K562 (cell line): ENCODE data around the gene SUFU. TPM values are rescaled to one million over a fixed set of nuclear protein-coding genes. Genes with fewer than 3 reads are reported as not detected.

Experiments used
- CEBPG ChIP-seq, 3 experiments: fragments of 200-800 bp in 1 of 3; sonication (Bioruptor generic) in 1 of 3; sonication (generic) in 1 of 3; formaldehyde crosslinking in 1 of 3; IDR thresholded peaks in 2 of 3; conservative IDR thresholded peaks in 1 of 3; 2 replicates each; pipeline versions ENCODE4 v1.6.1 to v1.8.0; 2016 to 2022; ENCODE audit warnings: missing compliant biosample characterization in 2 of 3, missing genetic modification characterization in 2 of 3, mild to moderate bottlenecking in 1 of 3, missing genetic modification reagents in 1 of 3
- FOXJ3 ChIP-seq: sonication (generic); formaldehyde crosslinking; IDR thresholded peaks from 2 replicates; pipeline ENCODE4 v1.4.0; 2020; ENCODE audit warnings: mild to moderate bottlenecking, missing genetic modification reagents
- GABPB2 ChIP-seq: fragments of 250-450 bp; sonication (Bioruptor Pico); conservative IDR thresholded peaks from 2 replicates; pipeline ENCODE4 v1.5.1; 2021; ENCODE audit warnings: mild to moderate bottlenecking
- MAZ ChIP-seq, 2 experiments: fragments of 450-650 bp in 1 of 2; sonication (generic) in 1 of 2; formaldehyde crosslinking; IDR thresholded peaks in 1 of 2; conservative IDR thresholded peaks in 1 of 2; 2 replicates each; pipeline versions ENCODE4 v1.4.0 to v1.5.0; 2020; ENCODE audit warnings: mild to moderate bottlenecking in 1 of 2, missing genetic modification reagents in 1 of 2
- NEUROD1 ChIP-seq: fragments of 150-350 bp; IDR thresholded peaks from 2 replicates; pipeline ENCODE4 v1.6.1; 2014; ENCODE audit warnings: borderline replicate concordance, low read length, low read depth; ENCODE audit not compliant: partially characterized antibody
- NRF1 ChIP-seq, 2 experiments: fragments of 450-650 bp; IDR thresholded peaks in 1 of 2; conservative IDR thresholded peaks in 1 of 2; 2 replicates each; pipeline ENCODE4 v1.6.1; 2014; ENCODE audit warnings: mild to moderate bottlenecking in 2 of 2
- PCBP1 ChIP-seq: fragments of 200-400 bp; formaldehyde crosslinking; IDR thresholded peaks from 2 replicates; pipeline ENCODE4 v1.6.1; 2018; ENCODE audit warnings: mild to moderate bottlenecking, low read depth, low read length; ENCODE audit not compliant: poor library complexity, severe bottlenecking
- RBM15 ChIP-seq: fragments of 200-400 bp; formaldehyde crosslinking; IDR thresholded peaks from 2 replicates; pipeline ENCODE4 v1.6.1; 2018; ENCODE audit warnings: mild to moderate bottlenecking, low read length, moderate library complexity; ENCODE audit not compliant: insufficient read depth
- SMAD4 ChIP-seq: fragments of 250-450 bp; sonication (Bioruptor Pico); conservative IDR thresholded peaks from 2 replicates; pipeline ENCODE4 v1.8.0; 2021; ENCODE audit warnings: inconsistent platforms, mild to moderate bottlenecking, moderate library complexity
- SRSF3 ChIP-seq: fragments of 200-400 bp; formaldehyde crosslinking; IDR thresholded peaks from 2 replicates; pipeline ENCODE4 v1.6.1; 2016; ENCODE audit warnings: mild to moderate bottlenecking, low read length, moderate library complexity; ENCODE audit not compliant: insufficient read depth
- TCF7 ChIP-seq: sonication (generic); IDR thresholded peaks from 2 replicates; pipeline ENCODE4 v1.6.1; 2016; ENCODE audit warnings: antibody characterized with exemption, borderline replicate concordance
- XRCC4 ChIP-seq: IDR thresholded peaks from one replicate; pipeline ENCODE4 v1.6.1; 2011; ENCODE audit not compliant: insufficient read depth, insufficient read length; ENCODE audit errors: extremely low read depth
- ZNF79 ChIP-seq: fragments of 250-450 bp; sonication (Bioruptor Pico); IDR thresholded peaks from 2 replicates; pipeline ENCODE4 v1.4.0; 2020; ENCODE audit warnings: low read depth, mild to moderate bottlenecking, moderate library complexity
- polyA plus RNA-seq, 8 experiments: library from polyadenylated mRNA; depleted of rRNA in 4 of 8; stranded (reverse) in 5 of 8; unstranded in 3 of 8; fragments of >200 nt; fragmentation: Nextera tagmentation in 2 of 8; fragmentation: Illumina TruSeq in 1 of 8; extraction: Ambion mirVana in 2 of 8; extraction: Trizol in 1 of 8; gene quantifications; 2 replicates each; pipeline versions ENCODE4 v1.2.1 to v1.2.3, GENCODE V29; 2011 to 2014; ENCODE audit warnings: inconsistent platforms in 1 of 8, missing spikeins in 1 of 8
- total RNA-seq, 7 experiments: library from RNA; depleted of rRNA in 6 of 7; stranded (reverse); fragments of >200 nt in 6 of 7; fragmentation: Illumina TruSeq in 2 of 7; extraction: Trizol in 2 of 7; gene quantifications; 2 replicates each; pipeline versions ENCODE4 v1.2.1 to v1.2.3, GENCODE V29; 2011 to 2021; ENCODE audit warnings: low replicate concordance in 1 of 7
- TF ChIP-seq, protein P1 (sequence below), 2 experiments: IDR thresholded peaks in 1 of 2; conservative IDR thresholded peaks in 1 of 2; 2 replicates each; pipeline ENCODE4 v1.6.1; 2016; ENCODE audit warnings: low read depth in 2 of 2, mild to moderate bottlenecking in 1 of 2, missing compliant biosample characterization in 1 of 2, missing genetic modification characterization in 1 of 2, moderate library complexity in 1 of 2
- TF ChIP-seq, protein P2 (sequence below): sonication (generic); formaldehyde crosslinking; IDR thresholded peaks from 2 replicates; pipeline ENCODE4 v1.8.1; 2022; ENCODE audit warnings: missing genetic modification reagents
- TF ChIP-seq, protein P3 (sequence below), 3 experiments: IDR thresholded peaks in 2 of 3; conservative IDR thresholded peaks in 1 of 3; 2 replicates each; pipeline ENCODE4 v1.5.1; 2011 to 2012; ENCODE audit warnings: low read length in 3 of 3, mild to moderate bottlenecking in 3 of 3, control low read depth in 2 of 3, improper control_type of control experiment in 1 of 3, inconsistent platforms in 1 of 3, low read depth in 1 of 3, mixed read lengths in 1 of 3, moderate library complexity in 1 of 3; ENCODE audit not compliant: insufficient read depth in 2 of 3
- TF ChIP-seq, protein P4 (sequence below): sonication (generic); formaldehyde crosslinking; IDR thresholded peaks from 2 replicates; pipeline ENCODE4 v1.8.0; 2022; ENCODE audit warnings: missing genetic modification reagents, mild to moderate bottlenecking, borderline replicate concordance
- TF ChIP-seq, protein P5 (sequence below): fragments of 250-450 bp; sonication (Bioruptor Pico); IDR thresholded peaks from 2 replicates; pipeline ENCODE4 v1.8.0; 2021; ENCODE audit warnings: mild to moderate bottlenecking, moderate library complexity

SUFU gene
- total and polyA plus RNA-seq, 9 of the 15 experiments (the other 6 are each of a cell fraction or from before 2014, with no cell fraction given): 0.59 to 6.3 (median 0.82) TPM

DNA sequence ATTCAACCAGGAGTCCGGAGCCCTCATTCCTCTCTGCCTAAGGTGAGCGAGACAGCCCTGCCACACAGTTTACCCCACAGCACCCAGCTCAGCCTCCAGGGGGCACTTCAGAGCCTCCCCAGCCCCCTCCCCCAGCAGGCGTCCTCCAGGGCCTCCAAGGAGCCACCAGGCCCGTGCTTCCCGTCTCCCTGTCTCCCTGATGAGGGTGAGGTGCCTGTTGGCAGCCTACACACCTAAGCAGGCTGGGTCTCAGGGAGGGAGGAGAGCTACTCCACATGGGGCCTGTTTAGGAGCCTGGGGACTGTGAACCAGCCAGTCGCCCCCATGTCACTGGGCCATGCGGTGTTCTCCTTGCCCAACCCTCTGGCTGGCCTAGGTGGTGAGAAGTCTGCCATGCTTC lies 111.6 kb downstream of the SUFU start (continued):
- no peak for TF ChIP-seq NRF1 (conservative IDR thresholded peaks at IDR 0.05 in 1 of 2, IDR thresholded peaks at IDR 0.05 in 1 of 2)
- TF ChIP-seq NEUROD1: no peak
- 0 out of 2 replicates have a peak, but pooled peaks have one; percentile 21 for TF ChIP-seq SMAD4 (CRISPR knock-in tag)
- no peak for TF ChIP-seq PCBP1
- TF ChIP-seq, protein P1, sequence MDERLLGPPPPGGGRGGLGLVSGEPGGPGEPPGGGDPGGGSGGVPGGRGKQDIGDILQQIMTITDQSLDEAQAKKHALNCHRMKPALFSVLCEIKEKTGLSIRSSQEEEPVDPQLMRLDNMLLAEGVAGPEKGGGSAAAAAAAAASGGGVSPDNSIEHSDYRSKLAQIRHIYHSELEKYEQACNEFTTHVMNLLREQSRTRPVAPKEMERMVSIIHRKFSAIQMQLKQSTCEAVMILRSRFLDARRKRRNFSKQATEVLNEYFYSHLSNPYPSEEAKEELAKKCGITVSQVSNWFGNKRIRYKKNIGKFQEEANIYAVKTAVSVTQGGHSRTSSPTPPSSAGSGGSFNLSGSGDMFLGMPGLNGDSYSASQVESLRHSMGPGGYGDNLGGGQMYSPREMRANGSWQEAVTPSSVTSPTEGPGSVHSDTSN (CRISPR knock-in tag; IDR thresholded peaks at IDR 0.05; ENCODE audit: low read depth): no peak
- TF ChIP-seq, protein P1 (tag; conservative IDR thresholded peaks at IDR 0.05; ENCODE audit: low read depth): no peak
- TF ChIP-seq, protein P2, sequence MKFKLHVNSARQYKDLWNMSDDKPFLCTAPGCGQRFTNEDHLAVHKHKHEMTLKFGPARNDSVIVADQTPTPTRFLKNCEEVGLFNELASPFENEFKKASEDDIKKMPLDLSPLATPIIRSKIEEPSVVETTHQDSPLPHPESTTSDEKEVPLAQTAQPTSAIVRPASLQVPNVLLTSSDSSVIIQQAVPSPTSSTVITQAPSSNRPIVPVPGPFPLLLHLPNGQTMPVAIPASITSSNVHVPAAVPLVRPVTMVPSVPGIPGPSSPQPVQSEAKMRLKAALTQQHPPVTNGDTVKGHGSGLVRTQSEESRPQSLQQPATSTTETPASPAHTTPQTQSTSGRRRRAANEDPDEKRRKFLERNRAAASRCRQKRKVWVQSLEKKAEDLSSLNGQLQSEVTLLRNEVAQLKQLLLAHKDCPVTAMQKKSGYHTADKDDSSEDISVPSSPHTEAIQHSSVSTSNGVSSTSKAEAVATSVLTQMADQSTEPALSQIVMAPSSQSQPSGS: no peak
- no peak for TF ChIP-seq SRSF3
- TF ChIP-seq, protein P3, sequence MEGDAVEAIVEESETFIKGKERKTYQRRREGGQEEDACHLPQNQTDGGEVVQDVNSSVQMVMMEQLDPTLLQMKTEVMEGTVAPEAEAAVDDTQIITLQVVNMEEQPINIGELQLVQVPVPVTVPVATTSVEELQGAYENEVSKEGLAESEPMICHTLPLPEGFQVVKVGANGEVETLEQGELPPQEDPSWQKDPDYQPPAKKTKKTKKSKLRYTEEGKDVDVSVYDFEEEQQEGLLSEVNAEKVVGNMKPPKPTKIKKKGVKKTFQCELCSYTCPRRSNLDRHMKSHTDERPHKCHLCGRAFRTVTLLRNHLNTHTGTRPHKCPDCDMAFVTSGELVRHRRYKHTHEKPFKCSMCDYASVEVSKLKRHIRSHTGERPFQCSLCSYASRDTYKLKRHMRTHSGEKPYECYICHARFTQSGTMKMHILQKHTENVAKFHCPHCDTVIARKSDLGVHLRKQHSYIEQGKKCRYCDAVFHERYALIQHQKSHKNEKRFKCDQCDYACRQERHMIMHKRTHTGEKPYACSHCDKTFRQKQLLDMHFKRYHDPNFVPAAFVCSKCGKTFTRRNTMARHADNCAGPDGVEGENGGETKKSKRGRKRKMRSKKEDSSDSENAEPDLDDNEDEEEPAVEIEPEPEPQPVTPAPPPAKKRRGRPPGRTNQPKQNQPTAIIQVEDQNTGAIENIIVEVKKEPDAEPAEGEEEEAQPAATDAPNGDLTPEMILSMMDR (IDR thresholded peaks at IDR 0.05 in 2 of 3, conservative IDR thresholded peaks at IDR 0.05 in 1 of 3; ENCODE audit: insufficient read depth in 2 of 3, low read depth in 1 of 3, low read length in 3 of 3): peak; percentile 52 to 65 (median 59)
- no peak for TF ChIP-seq RBM15
- TF ChIP-seq, protein P4, sequence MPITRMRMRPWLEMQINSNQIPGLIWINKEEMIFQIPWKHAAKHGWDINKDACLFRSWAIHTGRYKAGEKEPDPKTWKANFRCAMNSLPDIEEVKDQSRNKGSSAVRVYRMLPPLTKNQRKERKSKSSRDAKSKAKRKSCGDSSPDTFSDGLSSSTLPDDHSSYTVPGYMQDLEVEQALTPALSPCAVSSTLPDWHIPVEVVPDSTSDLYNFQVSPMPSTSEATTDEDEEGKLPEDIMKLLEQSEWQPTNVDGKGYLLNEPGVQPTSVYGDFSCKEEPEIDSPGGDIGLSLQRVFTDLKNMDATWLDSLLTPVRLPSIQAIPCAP (CRISPR knock-in tag): no peak
- no peak for TF ChIP-seq TCF7
- TF ChIP-seq CEBPG (CRISPR knock-in tag; IDR thresholded peaks at IDR 0.05): no peak
- TF ChIP-seq CEBPG (tag; conservative IDR thresholded peaks at IDR 0.05 in 1 of 2, IDR thresholded peaks at IDR 0.05 in 1 of 2): no peak
- no peak for TF ChIP-seq GABPB2 (CRISPR knock-in tag)
- no peak for TF ChIP-seq FOXJ3 (CRISPR knock-in tag)
- no peak for TF ChIP-seq ZNF79
- TF ChIP-seq XRCC4: no peak
- peak in 1 of 2 experiments; percentile 60; a peak in 1 of 4 replicates for TF ChIP-seq MAZ (CRISPR knock-in tag; conservative IDR thresholded peaks at IDR 0.05 in 1 of 2, IDR thresholded peaks at IDR 0.05 in 1 of 2)
- TF ChIP-seq, protein P5, sequence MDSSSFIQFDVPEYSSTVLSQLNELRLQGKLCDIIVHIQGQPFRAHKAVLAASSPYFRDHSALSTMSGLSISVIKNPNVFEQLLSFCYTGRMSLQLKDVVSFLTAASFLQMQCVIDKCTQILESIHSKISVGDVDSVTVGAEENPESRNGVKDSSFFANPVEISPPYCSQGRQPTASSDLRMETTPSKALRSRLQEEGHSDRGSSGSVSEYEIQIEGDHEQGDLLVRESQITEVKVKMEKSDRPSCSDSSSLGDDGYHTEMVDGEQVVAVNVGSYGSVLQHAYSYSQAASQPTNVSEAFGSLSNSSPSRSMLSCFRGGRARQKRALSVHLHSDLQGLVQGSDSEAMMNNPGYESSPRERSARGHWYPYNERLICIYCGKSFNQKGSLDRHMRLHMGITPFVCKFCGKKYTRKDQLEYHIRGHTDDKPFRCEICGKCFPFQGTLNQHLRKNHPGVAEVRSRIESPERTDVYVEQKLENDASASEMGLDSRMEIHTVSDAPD (CRISPR knock-in tag): no peak
